Activated CD4-positive, alpha-beta memory T cell treated with anti-CD3 and anti-CD28 coated beads, Interleukin-2, amount 10 ng/mL, durations not matched to agents 7 days and 5 days (primary cell): ENCODE measurements around the gene TTC28. TPM values are rescaled to one million over a fixed set of nuclear protein-coding genes. Genes with fewer than 3 reads are reported as not detected.

ENCODE experiments used
- CTCF ChIA-PET: fragments of 350-600 bp; sonication (Branson Sonifier 250); formaldehyde crosslinking; loops from one replicate; lab custom pipeline; 2021; ENCODE audit warnings: antibody characterized with exemption, inconsistent platforms; lab: Charles Lee
- POLR2A ChIA-PET: fragments of 350-600 bp; sonication (Branson Sonifier 250); formaldehyde crosslinking; loops from one replicate; lab custom pipeline; 2021; ENCODE audit warnings: antibody characterized with exemption; lab: Charles Lee
- DNase-seq: peaks from one replicate; pipeline ENCODE4 v3.0.0-alpha.2; 2020
- H3K27ac Mint-ChIP-seq: one replicate; pipeline ENCODE4 v1.8.0; 2021; ENCODE audit warnings: mild to moderate bottlenecking, mixed read lengths
- H3K27me3 Mint-ChIP-seq: one replicate; pipeline ENCODE4 v1.8.0; 2021; ENCODE audit warnings: mixed read lengths
- H3K36me3 Mint-ChIP-seq: one replicate; pipeline ENCODE4 v1.8.0; 2021; ENCODE audit warnings: low read depth, mixed read lengths
- H3K4me1 Mint-ChIP-seq: one replicate; pipeline ENCODE4 v1.8.0; 2021; ENCODE audit warnings: mixed read lengths
- H3K4me3 Mint-ChIP-seq: one replicate; pipeline ENCODE4 v1.8.0; 2021; ENCODE audit warnings: mild to moderate bottlenecking, mixed read lengths
- H3K9me3 Mint-ChIP-seq: one replicate; pipeline ENCODE4 v1.8.0; 2021; ENCODE audit warnings: mixed read lengths
- total RNA-seq, 2 experiments: library from RNA; stranded (reverse); gene quantifications; one replicate each; pipeline ENCODE4 v1.2.3, GENCODE V29; 2021

TTC28 gene
- total RNA-seq, 2 experiments from 2014 or later, result 0.93 to 1.4 TPM

- CTCF ChIA-PET, result no interaction called here
- Mint-ChIP-seq H3K4me1 (peaks cover 19% of the 10 kb centered on the region), H3K9me3 (no peaks in the 10 kb centered on the region)
Measured at GRCh38 chr22:28405588-28405987, 274.1 kb downstream of the TTC28 start.

GRCh38 chr22:28402539-28402938 is 277.1 kb downstream of the TTC28 start:
- H3K4me3 Mint-ChIP-seq, result no peak overlapping the region
- H3K9me3 Mint-ChIP-seq, result no peaks in the 10 kb centered on the region
- no peaks in the 10 kb centered on the region for H3K36me3 Mint-ChIP-seq
- ChIA-PET POLR2A (no interaction called here), CTCF (no interaction called here)
- no peaks in the 10 kb centered on the region for H3K27me3 Mint-ChIP-seq
- no peak for DNase-seq
- peak overlapping the region; percentile 56 for H3K27ac Mint-ChIP-seq
- H3K4me1 Mint-ChIP-seq, result peaks cover 27% of the 10 kb centered on the region

More at GRCh38 chr22:28405588-28405987, 274.1 kb downstream of the TTC28 start:
- no peak overlapping the region for H3K4me3 Mint-ChIP-seq
- peaks cover 7% of the 10 kb centered on the region for H3K27me3 Mint-ChIP-seq
- POLR2A ChIA-PET, result no interaction called here
- H3K27ac Mint-ChIP-seq, result no peak overlapping the region
- DNase-seq, result no peak
- H3K36me3 Mint-ChIP-seq, result no peaks in the 10 kb centered on the region

GRCh38 chr22:28402060-28402459 is 277.6 kb downstream of the TTC28 start:
- CTCF ChIA-PET, result no interaction called here
- no peak overlapping the region for H3K4me3 Mint-ChIP-seq
- H3K4me1 Mint-ChIP-seq, result peaks cover 30% of the 10 kb centered on the region
- no peaks in the 10 kb centered on the region for H3K27me3 Mint-ChIP-seq
- POLR2A ChIA-PET, result no interaction called here
- no peaks in the 10 kb centered on the region for H3K9me3 Mint-ChIP-seq
- H3K27ac Mint-ChIP-seq, result peak overlapping the region; percentile 56
- no peak for DNase-seq
- no peaks in the 10 kb centered on the region for H3K36me3 Mint-ChIP-seq

GRCh38 chr22:28398981-28399380 is 280.7 kb downstream of the TTC28 start:
- H3K4me1 Mint-ChIP-seq, result peaks cover 52% of the 10 kb centered on the region
- peaks cover 2% of the 10 kb centered on the region for H3K27me3 Mint-ChIP-seq
- H3K27ac Mint-ChIP-seq, result no peak overlapping the region
- ChIA-PET POLR2A (no interaction called here), CTCF (interaction anchor here (0.7 kb wide), 1 partner anchor 146 kb away, joined by 4 read pairs; no protein-coding TSS in a partner anchor)
- no peak overlapping the region for H3K4me3 Mint-ChIP-seq
- H3K36me3 Mint-ChIP-seq, result no peaks in the 10 kb centered on the region
- no peak for DNase-seq
- H3K9me3 Mint-ChIP-seq, result no peaks in the 10 kb centered on the region

GRCh38 chr22:28398355-28398754 is 281.3 kb downstream of the TTC28 start:
- Mint-ChIP-seq H3K9me3 (no peaks in the 10 kb centered on the region), H3K4me1 (peaks cover 53% of the 10 kb centered on the region), H3K27ac (no peak overlapping the region), H3K4me3 (no peak overlapping the region), H3K27me3 (peaks cover 2% of the 10 kb centered on the region), H3K36me3 (no peaks in the 10 kb centered on the region)
- POLR2A ChIA-PET, result no interaction called here
- CTCF ChIA-PET, result no interaction called here
- no peak for DNase-seq

GRCh38 chr22:28397306-28397705 is 282.3 kb downstream of the TTC28 start:
- ChIA-PET POLR2A (interaction anchor here (1.1 kb wide), 1 partner anchor 17 kb away, joined by 4 read pairs; no protein-coding TSS in a partner anchor), CTCF (no interaction called here)
- Mint-ChIP-seq H3K36me3 (no peaks in the 10 kb centered on the region), H3K4me3 (no peak overlapping the region), H3K27ac (peak overlapping the region; percentile 47), H3K9me3 (no peaks in the 10 kb centered on the region), H3K4me1 (peaks cover 43% of the 10 kb centered on the region), H3K27me3 (peaks cover 2% of the 10 kb centered on the region)
- no peak for DNase-seq

GRCh38 chr22:28395920-28396753 is 283.5 kb downstream of the TTC28 start:
- DNase-seq, result no peak
- ChIA-PET POLR2A (interaction anchor here (1.1 kb wide), 1 partner anchor 16 kb away, joined by 4 read pairs; no protein-coding TSS in a partner anchor), CTCF (no interaction called here)
- peaks cover 2% of the 10 kb centered on the region for H3K27me3 Mint-ChIP-seq
- no peaks in the 10 kb centered on the region for H3K36me3 Mint-ChIP-seq
- H3K27ac Mint-ChIP-seq, result peak overlapping the region; percentile 68
- peak overlapping the region; percentile 26 for H3K4me3 Mint-ChIP-seq
- H3K4me1 Mint-ChIP-seq, result peaks cover 38% of the 10 kb centered on the region
- H3K9me3 Mint-ChIP-seq, result no peaks in the 10 kb centered on the region

- ChIA-PET POLR2A (no interaction called here), CTCF (no interaction called here)
- Mint-ChIP-seq H3K36me3 (no peaks in the 10 kb centered on the region), H3K27ac (peak overlapping the region; percentile 68), H3K4me1 (peaks cover 36% of the 10 kb centered on the region), H3K4me3 (no peak overlapping the region), H3K27me3 (peaks cover 2% of the 10 kb centered on the region), H3K9me3 (no peaks in the 10 kb centered on the region)
- DNase-seq, result no peak
Measured at GRCh38 chr22:28395520-28395919, 284.1 kb downstream of the TTC28 start.

GRCh38 chr22:28394513-28395110 is 285.0 kb downstream of the TTC28 start:
- H3K4me1 Mint-ChIP-seq, result peaks cover 36% of the 10 kb centered on the region
- no peak for DNase-seq
- no peak overlapping the region for H3K4me3 Mint-ChIP-seq
- peaks cover 2% of the 10 kb centered on the region for H3K27me3 Mint-ChIP-seq
- ChIA-PET CTCF (no interaction called here), POLR2A (no interaction called here)
- no peaks in the 10 kb centered on the region for H3K36me3 Mint-ChIP-seq
- no peaks in the 10 kb centered on the region for H3K9me3 Mint-ChIP-seq
- H3K27ac Mint-ChIP-seq, result no peak overlapping the region

- POLR2A ChIA-PET, result no interaction called here
- DNase-seq, result no peak
- H3K36me3 Mint-ChIP-seq, result no peaks in the 10 kb centered on the region
- no peak overlapping the region for H3K27ac Mint-ChIP-seq
- peaks cover 9% of the 10 kb centered on the region for H3K27me3 Mint-ChIP-seq
- H3K4me1 Mint-ChIP-seq, result peaks cover 19% of the 10 kb centered on the region
- CTCF ChIA-PET, result no interaction called here
- H3K4me3 Mint-ChIP-seq, result no peak overlapping the region
- H3K9me3 Mint-ChIP-seq, result no peaks in the 10 kb centered on the region
Measured at GRCh38 chr22:28381429-28382167, 298.0 kb downstream of the TTC28 start.

GRCh38 chr22:28379951-28380350 is 299.7 kb downstream of the TTC28 start:
- H3K4me3 Mint-ChIP-seq, result no peak overlapping the region
- no peak for DNase-seq
- H3K27ac Mint-ChIP-seq, result no peak overlapping the region
- no peaks in the 10 kb centered on the region for H3K36me3 Mint-ChIP-seq
- no peaks in the 10 kb centered on the region for H3K9me3 Mint-ChIP-seq
- H3K4me1 Mint-ChIP-seq, result peaks cover 25% of the 10 kb centered on the region
- POLR2A ChIA-PET, result interaction anchor here (1.1 kb wide), 2 partner anchors 10 to 17 kb away, joined by 3 to 4 read pairs; no protein-coding TSS in a partner anchor
- CTCF ChIA-PET, result interaction anchor here (1.3 kb wide), 1 partner anchor 62 kb away, joined by 3 read pairs; no protein-coding TSS in a partner anchor
- H3K27me3 Mint-ChIP-seq, result peaks cover 9% of the 10 kb centered on the region

- peaks cover 27% of the 10 kb centered on the region for H3K4me1 Mint-ChIP-seq
- ChIA-PET CTCF (interaction anchor here (1.3 kb wide), 1 partner anchor 63 kb away, joined by 3 read pairs; no protein-coding TSS in a partner anchor), POLR2A (interaction anchor here (1.1 kb wide), 1 partner anchor 9 kb away, joined by 3 read pairs; no protein-coding TSS in a partner anchor)
- peaks cover 9% of the 10 kb centered on the region for H3K27me3 Mint-ChIP-seq
- H3K4me3 Mint-ChIP-seq, result no peak overlapping the region
- H3K36me3 Mint-ChIP-seq, result no peaks in the 10 kb centered on the region
- H3K9me3 Mint-ChIP-seq, result no peaks in the 10 kb centered on the region
- peak overlapping the region; percentile 50 for H3K27ac Mint-ChIP-seq
- DNase-seq, result no peak
Measured at GRCh38 chr22:28379075-28379779, 300.4 kb downstream of the TTC28 start.
